Measurements from ENCODE around the gene GALNT11. TPM values are rescaled to one million over a fixed set of nuclear protein-coding genes. Genes with fewer than 3 reads are reported as not detected.
"Not testable (repeated sequence)": the region's sequence is repeated elsewhere in the genome, so short reads cannot be mapped to it uniquely, and the experiment has no call there.

Gene GALNT11
- total RNA-seq, 2 experiments from 2014 or later = 15.6 to 19.8 TPM

DNA sequence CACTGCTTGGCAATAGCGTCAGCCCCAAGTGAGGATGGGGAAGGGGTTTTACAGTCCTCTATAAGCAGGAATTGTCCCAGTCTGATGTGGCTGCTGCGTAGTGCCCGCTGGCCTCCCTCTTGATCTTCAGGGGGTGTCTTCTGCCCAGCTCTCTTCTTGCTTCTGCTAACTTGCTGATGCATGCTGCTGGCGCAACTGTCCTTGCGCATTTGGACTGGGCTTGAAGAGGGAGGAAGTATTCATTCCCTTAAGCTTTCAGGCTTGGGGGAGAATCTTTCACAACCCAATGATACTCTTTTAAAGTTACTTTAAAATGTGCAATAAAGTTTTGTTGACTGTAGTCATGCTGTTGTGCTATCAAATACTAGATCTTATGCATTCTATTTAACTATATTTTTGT lies 10.3 kb downstream of the GALNT11 start:
- CTCF ChIA-PET = no interaction called here
- Mint-ChIP-seq H3K36me3 (ENCODE audit: low read depth) (peaks cover 53% of the 10 kb centered on the region), H3K4me1 (ENCODE audit: low read depth) (peaks cover 6% of the 10 kb centered on the region)

DNA sequence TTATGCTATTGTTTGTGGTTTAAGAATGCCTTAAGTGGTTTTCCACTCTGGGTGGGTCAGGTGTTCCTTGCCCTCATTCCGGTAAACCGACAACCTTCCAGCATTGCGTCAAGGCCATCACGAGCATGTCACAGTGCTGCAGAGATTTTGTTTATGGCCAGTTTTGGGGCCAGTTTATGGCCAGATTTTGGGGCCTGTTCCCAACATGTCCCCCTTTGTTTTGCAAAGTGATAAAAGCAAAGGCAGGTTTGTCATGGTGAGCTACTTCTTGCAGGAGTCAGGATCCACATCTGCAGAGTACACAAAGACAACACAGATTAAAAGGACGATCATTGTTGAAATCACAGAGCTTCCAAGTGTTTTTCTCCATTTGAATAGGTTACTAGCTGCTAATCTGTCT lies 12.9 kb downstream of the GALNT11 start:
- H3K4me3 Mint-ChIP-seq; H3K4me1 Mint-ChIP-seq (ENCODE audit: low read depth); H3K27ac Mint-ChIP-seq; H3K27me3 Mint-ChIP-seq (ENCODE audit: low read depth); CTCF ChIA-PET; intact Hi-C loops (cut with micrococcal nuclease); DNase-seq: not testable (repeated sequence)
- Mint-ChIP-seq H3K36me3 (ENCODE audit: low read depth) (peaks cover 51% of the 10 kb centered on the region), H3K9me3 (peaks cover 31% of the 10 kb centered on the region)

More for the DNA sequence above, 10.3 kb downstream of the GALNT11 start:
- H3K27me3 Mint-ChIP-seq (ENCODE audit: low read depth) = no peaks in the 10 kb centered on the region
- no peak overlapping the region for H3K4me3 Mint-ChIP-seq
- DNase-seq = no peak
- H3K27ac Mint-ChIP-seq = no peak overlapping the region
- H3K9me3 Mint-ChIP-seq = peaks cover 30% of the 10 kb centered on the region
- intact Hi-C loops (cut with micrococcal nuclease) = no loop called here

DNA sequence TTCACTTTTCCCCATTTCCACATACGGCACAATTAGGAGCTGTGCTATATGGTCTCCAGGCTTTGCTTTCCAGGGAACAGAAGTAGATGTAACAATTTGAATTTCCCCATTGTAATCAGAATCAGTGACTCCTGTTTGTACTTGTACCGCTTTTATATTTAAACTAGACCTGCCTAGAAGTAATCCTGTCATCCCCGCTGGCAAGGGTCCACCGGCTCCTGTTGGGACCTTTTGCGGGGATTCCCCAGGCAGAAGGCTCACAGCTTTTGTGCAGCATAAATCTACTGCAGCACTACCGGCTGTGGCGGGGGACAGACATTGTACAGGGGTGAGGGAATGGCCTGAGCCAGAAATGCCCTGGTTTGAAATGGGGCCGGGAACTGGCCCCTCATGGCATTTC lies 17.6 kb downstream of the GALNT11 start:
- DNase-seq; H3K4me3 Mint-ChIP-seq; CTCF ChIA-PET; H3K4me1 Mint-ChIP-seq (ENCODE audit: low read depth); H3K27me3 Mint-ChIP-seq (ENCODE audit: low read depth); H3K27ac Mint-ChIP-seq; intact Hi-C loops (cut with micrococcal nuclease): not testable (repeated sequence)
- peaks cover 43% of the 10 kb centered on the region for H3K9me3 Mint-ChIP-seq
- H3K36me3 Mint-ChIP-seq (ENCODE audit: low read depth) = peaks cover 38% of the 10 kb centered on the region

DNA sequence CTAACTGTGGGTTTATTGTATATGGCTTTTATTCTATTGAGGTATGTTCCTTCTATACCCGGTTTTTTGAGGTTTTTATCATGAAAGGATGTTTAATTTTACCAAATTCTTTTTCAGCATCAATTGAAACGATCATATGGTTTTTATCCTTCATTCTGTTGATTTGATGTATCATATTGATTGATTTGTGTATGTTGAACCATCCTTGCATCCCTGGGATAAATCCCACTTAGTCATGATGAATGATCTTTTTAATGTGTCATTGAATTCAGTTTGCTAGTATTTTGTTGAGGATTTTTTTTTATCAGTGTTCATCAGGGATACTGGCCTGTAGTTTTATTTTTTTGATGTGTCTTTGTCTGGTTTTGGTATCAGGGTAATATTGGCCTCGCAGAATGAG lies 19.4 kb downstream of the GALNT11 start:
- CTCF ChIA-PET; H3K27ac Mint-ChIP-seq; intact Hi-C loops (cut with micrococcal nuclease); H3K4me3 Mint-ChIP-seq; DNase-seq; H3K4me1 Mint-ChIP-seq (ENCODE audit: low read depth); H3K27me3 Mint-ChIP-seq (ENCODE audit: low read depth): not testable (repeated sequence)
- Mint-ChIP-seq H3K36me3 (ENCODE audit: low read depth) (peaks cover 32% of the 10 kb centered on the region), H3K9me3 (peaks cover 32% of the 10 kb centered on the region)

DNA sequence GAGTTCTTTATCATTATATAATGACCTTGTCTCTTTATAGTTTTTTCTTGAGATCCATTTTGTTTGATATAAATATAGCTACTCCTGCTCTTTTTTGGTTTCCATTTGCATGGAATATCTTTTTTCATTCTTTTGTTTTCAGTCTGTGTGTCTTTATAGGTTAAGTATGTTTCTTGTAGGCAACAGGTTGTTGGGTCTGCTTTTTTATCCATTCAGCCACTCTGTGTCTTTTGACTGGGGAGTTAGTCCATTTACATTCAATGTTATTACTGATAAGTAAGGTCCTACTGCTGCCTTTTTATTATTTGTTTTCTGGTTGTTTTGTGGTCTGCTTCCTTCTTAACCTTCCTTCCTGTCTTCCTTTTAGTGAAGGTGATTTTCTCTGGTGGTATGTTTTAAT lies 21.1 kb downstream of the GALNT11 start:
- H3K4me1 Mint-ChIP-seq (ENCODE audit: low read depth) = peaks cover 8% of the 10 kb centered on the region
- CTCF ChIA-PET = interaction anchor here (0.6 kb wide), 1 partner anchor 355 kb away, joined by 4 read pairs; no protein-coding TSS in a partner anchor
- H3K4me3 Mint-ChIP-seq = no peak overlapping the region
- H3K9me3 Mint-ChIP-seq = peaks cover 30% of the 10 kb centered on the region
- H3K27ac Mint-ChIP-seq = no peak overlapping the region
- DNase-seq = no peak
- no peaks in the 10 kb centered on the region for H3K27me3 Mint-ChIP-seq (ENCODE audit: low read depth)
- H3K36me3 Mint-ChIP-seq (ENCODE audit: low read depth) = peaks cover 27% of the 10 kb centered on the region
- intact Hi-C loops (cut with micrococcal nuclease) = no loop called here

DNA sequence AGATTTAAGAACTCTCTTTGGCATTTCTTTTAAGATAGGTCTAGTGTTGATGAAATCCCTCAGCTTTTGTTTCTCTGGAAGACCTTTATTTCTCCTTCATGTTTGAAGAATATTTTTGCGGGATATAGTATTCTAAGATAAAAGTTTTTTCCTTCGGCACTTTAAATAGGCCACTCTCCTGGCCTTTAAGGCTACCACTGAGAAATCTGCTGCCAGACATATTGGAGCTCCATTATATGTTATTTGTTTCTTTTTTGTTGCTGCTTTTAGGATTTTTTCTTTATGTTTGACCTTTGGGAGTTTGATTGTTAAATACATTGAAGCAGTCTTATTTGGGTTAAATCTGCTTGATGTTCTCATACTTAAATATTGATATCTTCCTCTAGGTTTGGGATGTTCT lies 22.6 kb downstream of the GALNT11 start:
- Mint-ChIP-seq H3K9me3 (peaks cover 30% of the 10 kb centered on the region), H3K27ac (no peak overlapping the region), H3K27me3 (ENCODE audit: low read depth) (no peaks in the 10 kb centered on the region), H3K36me3 (ENCODE audit: low read depth) (peaks cover 27% of the 10 kb centered on the region), H3K4me1 (ENCODE audit: low read depth) (peaks cover 8% of the 10 kb centered on the region), H3K4me3 (no peak overlapping the region)
- CTCF ChIA-PET = no interaction called here
- intact Hi-C loops (cut with micrococcal nuclease) = no loop called here
- no peak for DNase-seq

DNA sequence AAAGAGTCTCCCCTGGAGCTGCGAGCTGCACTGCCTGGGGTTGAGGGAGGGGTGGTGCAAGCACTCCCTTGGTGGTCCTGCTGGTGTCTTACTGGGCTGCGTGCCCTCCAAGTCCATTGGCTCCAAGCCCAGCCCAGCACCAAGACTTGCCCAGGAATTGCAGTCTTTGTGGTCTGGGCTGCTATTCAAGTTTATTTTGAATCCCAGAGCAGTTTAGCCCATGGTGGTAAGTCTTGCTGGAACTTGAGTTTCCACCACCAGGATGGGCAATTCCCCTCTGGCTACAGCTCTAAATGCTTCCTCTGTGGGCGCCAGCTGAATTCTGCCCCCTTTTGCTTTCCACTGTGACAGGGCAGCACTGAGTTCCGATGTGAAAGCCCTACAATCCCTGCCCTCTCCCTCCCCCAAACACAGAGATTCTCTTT lies 25.1 kb downstream of the GALNT11 start:
- peaks cover 11% of the 10 kb centered on the region for H3K36me3 Mint-ChIP-seq (ENCODE audit: low read depth)
- H3K27me3 Mint-ChIP-seq (ENCODE audit: low read depth) = no peaks in the 10 kb centered on the region
- no peak for DNase-seq
- H3K4me3 Mint-ChIP-seq = no peak overlapping the region
- no peak overlapping the region for H3K27ac Mint-ChIP-seq
- H3K9me3 Mint-ChIP-seq = peaks cover 12% of the 10 kb centered on the region
- CTCF ChIA-PET = no interaction called here
- H3K4me1 Mint-ChIP-seq (ENCODE audit: low read depth) = peaks cover 2% of the 10 kb centered on the region
- intact Hi-C loops (cut with micrococcal nuclease) = no loop called here

DNA sequence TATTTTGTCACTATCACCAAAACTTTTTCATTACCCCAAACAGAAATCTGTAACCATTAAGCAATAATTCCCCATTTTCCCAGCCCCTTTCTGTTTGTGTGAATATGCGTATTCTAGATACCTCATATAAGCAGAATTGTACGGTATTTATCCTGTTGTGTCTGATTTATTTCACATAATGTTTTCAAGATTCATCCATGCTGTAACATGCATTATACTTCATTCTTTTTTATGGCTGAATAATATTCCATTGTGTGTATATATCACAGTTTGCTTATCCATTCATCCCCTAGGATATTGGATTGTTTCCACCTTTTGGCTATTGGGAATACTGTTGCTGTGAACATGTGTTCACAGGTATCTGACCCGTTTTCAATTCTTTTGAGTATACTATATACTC lies 26.5 kb downstream of the GALNT11 start:
- Mint-ChIP-seq H3K36me3 (ENCODE audit: low read depth) (peaks cover 3% of the 10 kb centered on the region), H3K4me1 (ENCODE audit: low read depth) (no peaks in the 10 kb centered on the region), H3K27me3 (ENCODE audit: low read depth) (no peaks in the 10 kb centered on the region), H3K27ac (no peak overlapping the region), H3K4me3 (no peak overlapping the region), H3K9me3 (no peaks in the 10 kb centered on the region)
- CTCF ChIA-PET = no interaction called here
- intact Hi-C loops (cut with micrococcal nuclease) = no loop called here
- DNase-seq = no peak

DNA sequence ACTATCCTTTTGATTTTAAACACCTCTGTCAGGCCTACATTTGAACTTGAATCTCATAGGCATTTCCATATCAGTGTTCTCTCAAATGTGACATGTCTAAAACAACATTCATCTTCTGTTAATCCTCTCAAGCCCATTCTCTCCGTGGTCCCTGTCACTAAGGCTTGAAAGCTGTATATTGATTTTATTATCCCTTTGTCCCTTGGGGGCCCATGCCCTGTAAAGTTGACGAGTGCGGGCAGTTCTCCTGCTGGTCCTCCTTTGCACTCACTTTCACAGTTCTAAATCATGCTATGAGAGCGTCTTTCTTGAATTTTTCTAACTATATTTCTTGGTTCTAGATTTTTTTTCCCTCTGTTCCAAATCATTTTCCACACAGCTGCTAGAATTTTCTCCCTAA lies 27.3 kb downstream of the GALNT11 start:
- Mint-ChIP-seq H3K4me1 (ENCODE audit: low read depth) (peaks cover 2% of the 10 kb centered on the region), H3K4me3 (no peak overlapping the region), H3K36me3 (ENCODE audit: low read depth) (peaks cover 5% of the 10 kb centered on the region), H3K9me3 (no peaks in the 10 kb centered on the region), H3K27ac (no peak overlapping the region), H3K27me3 (ENCODE audit: low read depth) (no peaks in the 10 kb centered on the region)
- DNase-seq = no peak
- intact Hi-C loops (cut with micrococcal nuclease) = no loop called here
- CTCF ChIA-PET = no interaction called here

DNA sequence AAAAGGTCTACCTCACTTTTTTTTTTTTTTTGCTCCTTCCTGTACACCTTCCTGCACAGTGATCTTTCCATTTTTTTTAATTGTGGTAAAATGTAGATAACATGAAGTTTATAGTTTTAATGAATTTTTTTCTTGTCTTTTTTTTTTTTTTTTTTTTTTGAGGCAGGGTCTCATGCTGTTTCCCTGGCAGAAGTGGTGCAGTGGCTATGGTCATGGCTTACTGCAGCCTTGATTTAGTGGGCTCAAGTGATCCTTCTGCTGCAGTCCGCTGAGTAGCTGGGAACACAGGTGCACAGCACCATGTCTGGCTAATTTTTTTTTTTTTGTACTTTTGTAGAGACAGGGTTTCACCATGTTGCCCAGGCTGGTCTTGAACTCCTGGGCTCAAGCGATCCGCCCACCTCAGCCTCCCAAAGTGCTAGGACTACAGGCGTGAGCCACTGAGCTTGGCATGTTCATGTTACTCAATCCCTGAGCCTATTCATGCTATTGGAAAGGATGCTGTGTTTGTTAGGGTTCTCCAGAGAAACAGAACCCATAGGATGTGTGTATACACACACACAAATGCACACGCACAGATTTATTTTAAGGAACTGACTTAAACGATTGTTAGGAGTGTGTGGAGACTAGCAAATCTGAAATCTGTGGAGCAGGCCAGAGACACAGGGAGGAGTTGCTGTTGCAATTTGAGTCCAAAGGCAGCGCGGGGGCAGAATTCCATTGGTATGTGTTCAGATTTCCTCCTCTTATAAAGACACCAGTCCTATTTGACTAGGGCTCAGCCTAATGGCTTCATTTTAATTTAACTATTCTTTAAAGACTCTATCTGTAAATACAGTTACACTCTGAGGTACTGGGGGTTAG lies 29.1 kb downstream of the GALNT11 start:
- peaks cover 3% of the 10 kb centered on the region for H3K4me1 Mint-ChIP-seq (ENCODE audit: low read depth)
- H3K27ac Mint-ChIP-seq = no peak overlapping the region
- no peak overlapping the region for H3K4me3 Mint-ChIP-seq
- CTCF ChIA-PET = interaction anchor here (0.6 kb wide), 1 partner anchor 354 kb away, joined by 3 read pairs; no protein-coding TSS in a partner anchor
- H3K9me3 Mint-ChIP-seq = no peaks in the 10 kb centered on the region
- DNase-seq = no peak
- H3K36me3 Mint-ChIP-seq (ENCODE audit: low read depth) = peaks cover 11% of the 10 kb centered on the region
- intact Hi-C loops (cut with micrococcal nuclease) = no loop called here
- no peaks in the 10 kb centered on the region for H3K27me3 Mint-ChIP-seq (ENCODE audit: low read depth)

DNA sequence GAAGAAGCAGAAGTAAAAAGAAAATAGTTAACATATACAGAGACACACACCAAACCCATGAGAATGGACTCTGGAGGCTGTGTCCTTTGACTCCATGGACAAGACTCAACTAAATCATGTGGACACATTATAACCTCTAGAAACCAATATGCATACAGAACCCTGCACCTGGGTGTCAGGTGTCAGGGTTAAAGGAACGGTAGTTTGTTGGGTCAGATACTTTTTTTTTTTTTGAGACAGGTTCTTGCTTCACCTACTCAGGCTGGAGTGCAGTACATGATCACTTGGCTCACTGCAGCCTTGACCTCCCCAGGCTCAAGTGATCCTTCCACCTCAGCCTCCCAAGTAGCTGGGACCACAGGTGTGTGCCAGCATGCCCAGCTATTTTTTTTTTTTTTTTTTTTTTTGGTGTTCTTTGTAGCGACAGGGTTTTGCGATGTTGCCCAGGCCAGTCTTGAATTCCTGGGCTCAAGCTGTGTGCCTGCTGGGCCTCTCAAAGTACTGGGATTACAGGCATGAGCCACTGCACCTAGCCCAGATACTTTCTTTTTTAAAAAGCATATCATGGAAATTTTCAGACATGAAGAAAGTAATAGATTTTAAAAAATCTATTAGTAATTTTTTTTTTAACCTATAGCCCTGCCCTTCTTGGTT lies 31.3 kb downstream of the GALNT11 start:
- H3K9me3 Mint-ChIP-seq = peaks cover 3% of the 10 kb centered on the region
- H3K4me1 Mint-ChIP-seq (ENCODE audit: low read depth) = peaks cover 3% of the 10 kb centered on the region
- CTCF ChIA-PET = no interaction called here
- no peak for DNase-seq
- intact Hi-C loops (cut with micrococcal nuclease) = no loop called here
- H3K4me3 Mint-ChIP-seq = no peak overlapping the region
- H3K27me3 Mint-ChIP-seq (ENCODE audit: low read depth) = no peaks in the 10 kb centered on the region
- H3K27ac Mint-ChIP-seq = no peak overlapping the region
- peaks cover 17% of the 10 kb centered on the region for H3K36me3 Mint-ChIP-seq (ENCODE audit: low read depth)

DNA sequence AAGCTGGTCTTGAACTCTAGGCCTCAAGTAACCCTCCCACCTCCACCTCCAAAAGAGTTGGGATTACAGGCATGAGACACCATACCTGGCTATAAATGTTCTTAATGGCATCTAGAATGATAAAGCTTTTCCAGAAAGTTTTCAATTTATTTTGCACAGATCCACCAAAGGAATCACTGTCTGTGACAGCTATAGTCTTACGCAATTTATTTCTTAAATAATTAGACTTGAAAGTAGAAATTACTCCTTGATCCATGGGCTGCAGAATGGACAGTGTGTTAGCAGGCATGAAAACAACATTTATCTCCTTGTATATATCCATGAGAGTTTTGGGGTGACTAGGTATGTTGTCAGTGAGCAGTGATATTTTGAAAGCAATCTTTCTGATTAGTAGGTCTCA lies 33.8 kb downstream of the GALNT11 start:
- peaks cover 9% of the 10 kb centered on the region for H3K4me1 Mint-ChIP-seq (ENCODE audit: low read depth)
- no peak overlapping the region for H3K4me3 Mint-ChIP-seq
- H3K36me3 Mint-ChIP-seq (ENCODE audit: low read depth) = peaks cover 27% of the 10 kb centered on the region
- intact Hi-C loops (cut with micrococcal nuclease) = no loop called here
- no peaks in the 10 kb centered on the region for H3K27me3 Mint-ChIP-seq (ENCODE audit: low read depth)
- H3K27ac Mint-ChIP-seq = no peak overlapping the region
- H3K9me3 Mint-ChIP-seq = peaks cover 10% of the 10 kb centered on the region
- CTCF ChIA-PET = no interaction called here
- no peak for DNase-seq

DNA sequence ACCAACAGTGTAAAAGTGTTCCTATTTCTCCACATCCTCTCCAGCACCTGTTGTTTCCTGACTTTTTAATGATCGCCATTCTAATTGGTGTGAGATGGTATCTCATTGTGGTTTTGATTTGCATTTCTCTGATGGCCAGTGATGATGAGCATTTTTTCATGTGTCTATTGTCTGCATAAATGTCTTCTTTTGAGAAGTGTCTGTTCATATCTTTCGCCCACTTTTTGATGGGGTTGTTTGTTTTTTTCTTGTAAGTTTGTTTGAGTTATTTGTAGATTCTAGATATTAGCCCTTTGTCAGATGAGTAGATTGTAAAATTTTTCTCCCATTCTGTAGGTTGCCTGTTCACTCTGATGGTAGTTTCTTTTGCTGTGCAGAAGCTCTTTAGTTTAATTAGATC lies 35.6 kb downstream of the GALNT11 start:
- peaks cover 32% of the 10 kb centered on the region for H3K36me3 Mint-ChIP-seq (ENCODE audit: low read depth)
- DNase-seq; intact Hi-C loops (cut with micrococcal nuclease); H3K27me3 Mint-ChIP-seq (ENCODE audit: low read depth); H3K4me3 Mint-ChIP-seq; H3K27ac Mint-ChIP-seq; CTCF ChIA-PET: not testable (repeated sequence)
- H3K4me1 Mint-ChIP-seq (ENCODE audit: low read depth) = peaks cover 16% of the 10 kb centered on the region
- peaks cover 11% of the 10 kb centered on the region for H3K9me3 Mint-ChIP-seq
